Astrocyte of the spinal cord (primary cell): ENCODE results near the gene THAP6.

Experiments
- DNase-seq: peaks from one replicate; pipeline ENCODE4 v3.0.0; 2011; ENCODE audit warnings: low read depth, low spot score
- H3K4me3 ChIP-seq: 2 replicates; pipeline ENCODE4 v1.5.1; 2011; ENCODE audit warnings: low read depth, mild to moderate bottlenecking, low read length, moderate library complexity
- in situ Hi-C: cut with HindIII; loops from 2 replicates; pipeline ENCODE4 v1.10.0; 2017; ENCODE audit warnings: low sequenced_read_pairs
- TF ChIP-seq, protein P1 (sequence below): IDR thresholded peaks from 2 replicates; pipeline ENCODE4 v1.5.1; 2012; ENCODE audit warnings: low read depth, mild to moderate bottlenecking, low read length, inconsistent platforms

Gene THAP6

DNA sequence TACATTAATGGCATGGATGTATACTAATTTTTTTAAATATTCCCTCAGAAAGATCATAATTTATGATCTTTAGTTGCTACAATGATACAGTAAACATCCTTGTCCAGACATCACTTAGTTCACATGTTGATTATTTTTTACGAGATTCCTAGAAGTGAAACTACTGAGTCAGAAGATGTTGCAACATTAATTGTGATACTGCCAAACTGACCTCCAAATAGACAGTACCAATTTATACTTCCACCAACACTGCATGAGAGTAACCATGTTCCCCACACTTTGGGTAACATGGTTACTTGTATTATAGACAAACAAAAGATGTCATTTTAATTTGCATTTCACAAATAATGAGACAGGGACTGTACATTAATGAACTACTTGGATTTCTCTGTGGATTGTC is 19.7 kb upstream of the THAP6 start:
- peak; percentile 54 for DNase-seq
- in situ Hi-C loops = no loop called here
- TF ChIP-seq, protein P1, sequence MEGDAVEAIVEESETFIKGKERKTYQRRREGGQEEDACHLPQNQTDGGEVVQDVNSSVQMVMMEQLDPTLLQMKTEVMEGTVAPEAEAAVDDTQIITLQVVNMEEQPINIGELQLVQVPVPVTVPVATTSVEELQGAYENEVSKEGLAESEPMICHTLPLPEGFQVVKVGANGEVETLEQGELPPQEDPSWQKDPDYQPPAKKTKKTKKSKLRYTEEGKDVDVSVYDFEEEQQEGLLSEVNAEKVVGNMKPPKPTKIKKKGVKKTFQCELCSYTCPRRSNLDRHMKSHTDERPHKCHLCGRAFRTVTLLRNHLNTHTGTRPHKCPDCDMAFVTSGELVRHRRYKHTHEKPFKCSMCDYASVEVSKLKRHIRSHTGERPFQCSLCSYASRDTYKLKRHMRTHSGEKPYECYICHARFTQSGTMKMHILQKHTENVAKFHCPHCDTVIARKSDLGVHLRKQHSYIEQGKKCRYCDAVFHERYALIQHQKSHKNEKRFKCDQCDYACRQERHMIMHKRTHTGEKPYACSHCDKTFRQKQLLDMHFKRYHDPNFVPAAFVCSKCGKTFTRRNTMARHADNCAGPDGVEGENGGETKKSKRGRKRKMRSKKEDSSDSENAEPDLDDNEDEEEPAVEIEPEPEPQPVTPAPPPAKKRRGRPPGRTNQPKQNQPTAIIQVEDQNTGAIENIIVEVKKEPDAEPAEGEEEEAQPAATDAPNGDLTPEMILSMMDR = no peak
- H3K4me3 ChIP-seq = no peak overlapping the region

DNA sequence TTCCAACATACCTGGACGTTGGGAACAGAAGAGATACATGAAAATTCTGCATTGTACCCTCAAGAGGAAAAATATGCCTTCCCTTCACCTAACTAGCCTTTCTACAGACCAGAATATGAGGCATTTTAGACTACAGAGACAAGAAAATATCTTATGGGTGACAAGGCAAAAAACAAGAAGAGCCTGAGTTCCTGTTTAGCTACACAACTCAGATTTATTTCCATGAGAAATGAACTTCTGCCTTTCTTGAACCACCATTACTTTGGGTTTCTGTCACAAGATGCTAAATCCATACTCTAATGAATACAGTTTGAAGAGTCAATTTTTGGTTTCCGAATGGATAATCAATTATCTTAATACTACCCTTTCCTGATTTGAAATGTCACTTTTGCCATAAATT is 18.8 kb upstream of the THAP6 start:
- no peak for DNase-seq
- TF ChIP-seq, protein P1 = no peak
- in situ Hi-C loops = no loop called here
- H3K4me3 ChIP-seq = no peak overlapping the region

DNA sequence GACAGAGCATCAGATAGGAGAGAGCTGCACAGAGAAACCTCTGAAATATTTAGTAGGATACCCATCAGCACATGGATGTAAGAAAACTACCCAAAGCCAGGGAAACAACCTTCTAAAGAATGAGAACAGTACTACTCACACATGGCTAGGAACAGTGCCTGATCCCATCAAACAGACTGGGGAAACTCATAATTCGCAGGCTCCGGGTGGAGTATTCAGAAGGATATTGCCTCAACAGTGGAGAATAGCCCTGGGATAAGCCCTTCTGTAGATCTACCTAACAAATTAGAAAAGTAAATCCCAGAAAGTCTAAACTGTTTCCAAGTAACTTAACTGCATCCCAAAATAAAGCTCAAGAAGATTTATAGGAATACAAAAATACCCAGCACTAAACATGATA is 17.9 kb upstream of the THAP6 start:
- TF ChIP-seq, protein P1 = no peak
- in situ Hi-C loops = no loop called here
- no peak for DNase-seq
- H3K4me3 ChIP-seq = no peak overlapping the region

DNA sequence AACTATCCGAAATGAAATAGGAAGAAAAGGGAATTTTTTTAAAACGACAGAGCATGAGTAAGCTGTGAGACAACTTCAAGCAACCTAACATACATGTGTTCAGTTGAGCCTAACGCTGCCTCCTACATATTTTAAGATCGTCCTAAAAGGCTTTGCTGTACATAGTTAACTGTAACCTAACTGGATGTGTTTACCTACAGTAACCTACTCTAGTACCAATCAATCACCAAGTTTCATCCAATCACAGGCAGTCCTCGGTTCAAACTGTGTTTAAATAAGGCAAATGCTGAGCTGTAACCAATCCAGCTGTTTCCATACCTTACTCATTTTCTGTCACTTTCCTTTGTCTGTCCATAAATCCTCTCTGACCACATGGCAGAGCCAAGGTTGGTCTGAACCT is 17.1 kb upstream of the THAP6 start:
- TF ChIP-seq, protein P1 = no peak
- in situ Hi-C loops = no loop called here
- H3K4me3 ChIP-seq = no peak overlapping the region
- peak; percentile 23 for DNase-seq

DNA sequence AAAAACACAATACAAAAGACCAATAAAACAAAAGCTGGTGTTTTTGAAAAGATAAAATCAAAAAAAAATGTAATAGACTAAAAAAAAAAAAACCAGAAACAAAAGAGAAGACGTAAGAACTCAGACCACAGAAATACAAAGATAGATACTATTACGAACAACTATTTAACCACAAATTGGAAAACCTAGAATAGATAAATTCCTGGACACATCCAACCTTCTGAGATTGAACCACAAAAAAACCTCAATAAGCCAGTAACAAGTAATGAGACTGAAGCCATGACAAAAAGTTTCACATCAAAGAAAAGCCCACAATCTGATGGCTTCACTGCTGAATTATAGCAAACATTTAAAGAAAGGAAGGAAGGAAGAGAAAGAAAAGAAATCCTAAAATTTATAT is 16.2 kb upstream of the THAP6 start:
- TF ChIP-seq, protein P1 = no peak
- DNase-seq = peak; percentile 9
- H3K4me3 ChIP-seq = no peak overlapping the region
- in situ Hi-C loops = no loop called here

DNA sequence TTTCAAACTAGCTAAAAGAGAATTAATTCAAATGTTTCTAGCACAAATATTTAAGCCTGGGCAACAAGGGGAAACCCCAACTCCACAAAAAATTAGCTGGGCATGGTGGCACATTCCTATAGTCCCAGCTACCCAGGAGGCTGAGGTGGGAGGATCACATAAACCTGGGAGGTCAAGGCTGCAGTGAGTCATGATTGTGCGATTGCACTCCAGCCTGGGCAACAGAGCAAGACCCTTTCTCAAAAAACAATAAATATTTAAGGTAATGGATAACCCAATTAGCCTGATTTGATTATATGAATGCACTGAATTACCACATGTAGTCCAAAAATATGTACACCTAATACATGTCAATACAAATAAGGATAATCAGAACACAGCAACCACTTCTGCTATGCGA is 14.4 kb upstream of the THAP6 start:
- DNase-seq = no peak
- in situ Hi-C loops = no loop called here
- TF ChIP-seq, protein P1 = no peak
- no peak overlapping the region for H3K4me3 ChIP-seq

DNA sequence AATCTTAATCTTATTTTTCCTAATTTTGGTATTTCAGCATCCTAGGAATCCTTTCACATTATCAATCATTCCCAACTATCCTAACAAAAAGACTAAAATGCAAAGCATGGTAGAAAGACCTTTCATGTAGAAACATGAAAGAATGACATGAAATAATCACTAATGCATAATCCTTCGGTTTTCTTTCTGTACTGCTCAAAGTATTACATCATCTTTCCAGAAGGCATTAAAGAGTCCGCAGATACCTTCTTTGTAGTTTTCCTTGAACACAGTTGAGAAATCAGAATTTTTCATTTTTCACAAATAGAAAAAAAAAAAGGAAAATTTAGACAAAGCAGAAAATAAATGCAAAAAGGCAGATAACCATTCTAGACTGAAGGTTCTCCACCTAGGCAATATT is 11.6 kb upstream of the THAP6 start:
- DNase-seq = no peak
- in situ Hi-C loops = no loop called here
- TF ChIP-seq, protein P1 = no peak
- H3K4me3 ChIP-seq = no peak overlapping the region
